HepG2 (cell line): ENCODE data around the gene KCTD6. TPM values are rescaled to one million over a fixed set of nuclear protein-coding genes. Genes with fewer than 3 reads are reported as not detected.

Experiments
- CENPX ChIP-seq: sonication (generic); formaldehyde crosslinking; IDR thresholded peaks from 2 replicates; pipeline ENCODE4 v1.9.0; 2021; ENCODE audit warnings: mild to moderate bottlenecking, missing genetic modification reagents, moderate library complexity
- ERF ChIP-seq: IDR thresholded peaks from 2 replicates; pipeline ENCODE4 v1.6.1; 2018; ENCODE audit warnings: missing biosample characterization, missing genetic modification reagents
- FIP1L1 ChIP-seq: fragments of 200-400 bp; formaldehyde crosslinking; IDR thresholded peaks from 2 replicates; pipeline ENCODE4 v1.6.1; 2018; ENCODE audit warnings: low read depth, mild to moderate bottlenecking, low read length, moderate library complexity, borderline replicate concordance; ENCODE audit not compliant: insufficient read depth
- HDAC1 ChIP-seq: sonication (generic); formaldehyde crosslinking; IDR thresholded peaks from 2 replicates; pipeline ENCODE4 v1.5.1; 2020; ENCODE audit warnings: mild to moderate bottlenecking, missing genetic modification reagents
- HNF4G ChIP-seq, 2 experiments: sonication (generic) in 1 of 2; formaldehyde crosslinking in 1 of 2; IDR thresholded peaks; 2 replicates each; pipeline versions ENCODE4 v1.4.0 to v1.6.1; 2011 to 2020; ENCODE audit warnings: borderline replicate concordance in 2 of 2, low read depth in 2 of 2, mild to moderate bottlenecking in 2 of 2, low read length in 1 of 2, missing genetic modification reagents in 1 of 2, moderate library complexity in 1 of 2
- SMAD1 ChIP-seq: sonication (generic); formaldehyde crosslinking; IDR thresholded peaks from 2 replicates; pipeline ENCODE4 v1.4.0; 2020; ENCODE audit warnings: missing genetic modification reagents, low read depth, mild to moderate bottlenecking, borderline replicate concordance
- SNAI1 ChIP-seq: sonication (generic); formaldehyde crosslinking; IDR thresholded peaks from 2 replicates; pipeline ENCODE4 v1.5.0; 2020; ENCODE audit warnings: mild to moderate bottlenecking, missing genetic modification reagents, borderline replicate concordance
- TAF15 ChIP-seq: fragments of 200-400 bp; formaldehyde crosslinking; IDR thresholded peaks from one replicate; pipeline ENCODE4 v1.6.1; 2018; ENCODE audit warnings: mild to moderate bottlenecking, low read depth, low read length; ENCODE audit not compliant: poor library complexity, severe bottlenecking
- TARDBP ChIP-seq: sonication (generic); formaldehyde crosslinking; IDR thresholded peaks from 2 replicates; pipeline ENCODE4 v1.8.0; 2022; ENCODE audit warnings: mild to moderate bottlenecking, missing genetic modification reagents
- ZFP90 ChIP-seq: sonication (generic); formaldehyde crosslinking; IDR thresholded peaks from 2 replicates; pipeline ENCODE4 v1.8.0; 2022; ENCODE audit warnings: missing genetic modification reagents, mild to moderate bottlenecking, inconsistent platforms, borderline replicate concordance
- ZHX2 ChIP-seq, 2 experiments: sonication (generic) in 1 of 2; formaldehyde crosslinking in 1 of 2; IDR thresholded peaks; 2 replicates each; pipeline versions ENCODE4 v1.6.1 to v1.9.0; 2014 to 2022; ENCODE audit warnings: antibody characterized with exemption in 1 of 2, borderline replicate concordance in 1 of 2, inconsistent platforms in 1 of 2, low read depth in 1 of 2, missing genetic modification reagents in 1 of 2
- ZNF646 ChIP-seq: sonication (generic); formaldehyde crosslinking; IDR thresholded peaks from 2 replicates; pipeline ENCODE4 v1.9.0; 2021; ENCODE audit warnings: mild to moderate bottlenecking, missing genetic modification reagents
- ZNF781 ChIP-seq: sonication (generic); formaldehyde crosslinking; IDR thresholded peaks from 2 replicates; pipeline ENCODE4 v1.5.1; 2020; ENCODE audit warnings: borderline replicate concordance, mild to moderate bottlenecking, missing genetic modification reagents; ENCODE audit errors: not compliant biosample characterization
- polyA plus RNA-seq, 8 experiments: library from polyadenylated mRNA; depleted of rRNA in 3 of 8; stranded (reverse) in 7 of 8; unstranded in 1 of 8; fragments of >200 nt; fragmentation: Illumina TruSeq in 4 of 8; extraction: Trizol in 4 of 8; gene quantifications; 2 replicates each; pipeline versions ENCODE4 v1.2.1 to v1.2.3, GENCODE V29; 2011 to 2016; ENCODE audit warnings: low read depth in 4 of 8, missing spikeins in 1 of 8, mixed read lengths in 1 of 8; ENCODE audit not compliant: insufficient read depth in 1 of 8
- total RNA-seq, 5 experiments: library from RNA; depleted of rRNA; stranded (reverse); fragments of >200 nt; fragmentation: Illumina TruSeq; extraction: Trizol; gene quantifications; 2 replicates each; pipeline ENCODE4 v1.2.3, GENCODE V29; 2016; ENCODE audit warnings: low read depth in 1 of 5

The KCTD6 gene
- total and polyA plus RNA-seq, 2 of the 13 experiments (the other 11 are each of a cell fraction or from before 2014, with no cell fraction given): 13.4 to 14.2 TPM

- TF ChIP-seq ZNF646 (CRISPR knock-in tag) (no peak), CENPX (CRISPR knock-in tag) (no peak), ZHX2 (IDR thresholded peaks at IDR 0.05; ENCODE audit: low read depth) (no peak), ZHX2 (CRISPR knock-in tag; IDR thresholded peaks at IDR 0.05; ENCODE audit: borderline replicate concordance) (no peak), TAF15 (no peak), ZFP90 (CRISPR knock-in tag) (no peak), ERF (no peak), SNAI1 (CRISPR knock-in tag) (no peak), HDAC1 (CRISPR knock-in tag) (peak; percentile 12; the same call in 1 of the 2 replicates), FIP1L1 (no peak), SMAD1 (CRISPR knock-in tag) (no peak), ZNF781 (no peak), TARDBP (no peak), HNF4G (IDR thresholded peaks at IDR 0.05; ENCODE audit: borderline replicate concordance, low read depth, low read length) (peak; percentile 95), HNF4G (CRISPR knock-in tag; IDR thresholded peaks at IDR 0.05; ENCODE audit: borderline replicate concordance, low read depth) (peak; percentile 81; the same call in 1 of the 2 replicates)
These were observed 16.8 kb upstream of the KCTD6 start (continued) for GRCh38 chr3:58474967-58475578.
